ENCODE results near the gene SMAP2. TPM values are rescaled to one million over a fixed set of nuclear protein-coding genes. Genes with fewer than 3 reads are reported as not detected.
A peak's percentile ranks its signal among the peaks of the same experiment; 100 is the strongest.

The SMAP2 gene
- total RNA-seq, 6 experiments from 2014 or later, result 23.7 to 41.5 (median 36.2) TPM

GRCh38 chr1:40438391-40439015, 65.0 kb downstream of the SMAP2 start:
- H3K4me3 ChIP-seq, result no peak overlapping the region
- H3K36me3 ChIP-seq, result no peaks in the 10 kb centered on the region
- no peak for DNase-seq
- peak; percentile 89 to 92 (median 90) for ATAC-seq
- H3K27ac ChIP-seq, result no peak overlapping the region
- TF ChIP-seq CTCF (IDR thresholded peaks at IDR 0.05) (peak; percentile 66 to 82 (median 76)), POLR2A (IDR thresholded peaks at IDR 0.05) (no peak)
- H3K9me3 ChIP-seq, result no peaks in the 10 kb centered on the region
- 43% methylated on average over 3 of the region's 3 CpGs for WGBS (ENCODE audit: insufficient coverage, low coverage, low lambda C conversion rate, missing lambda C conversion rate)
- intact Hi-C loops (cut with DNase I), result no loop called here
- no peaks in the 10 kb centered on the region for H3K27me3 ChIP-seq
- no peaks in the 10 kb centered on the region for H3K4me1 ChIP-seq

- WGBS (ENCODE audit: insufficient coverage, low coverage, low lambda C conversion rate, missing lambda C conversion rate), result 73% methylated on average over 5 of the region's 5 CpGs
- DNase-seq (no peak), ATAC-seq (no peak)
- intact Hi-C loops (cut with DNase I), result no loop called here
- H3K4me3 ChIP-seq, result no peak overlapping the region
- no peaks in the 10 kb centered on the region for H3K36me3 ChIP-seq
- H3K27ac ChIP-seq, result no peak overlapping the region
- TF ChIP-seq POLR2A (IDR thresholded peaks at IDR 0.05), result no peak
- no peak for TF ChIP-seq CTCF (IDR thresholded peaks at IDR 0.05)
- H3K9me3 ChIP-seq, result no peaks in the 10 kb centered on the region
- no peaks in the 10 kb centered on the region for H3K27me3 ChIP-seq
- H3K4me1 ChIP-seq, result no peaks in the 10 kb centered on the region
These were observed 65.7 kb downstream of the SMAP2 start for GRCh38 chr1:40439247-40439646.

- 0% methylated on average over 21 of the region's 64 CpGs for WGBS (ENCODE audit: insufficient coverage, low coverage, low lambda C conversion rate, missing lambda C conversion rate)
- H3K9me3 ChIP-seq, result peaks cover 0 to 3% (median under 1%) of the 10 kb centered on the region in 4 donors
- peak; percentile 93 to 95 (median 93) for DNase-seq
- intact Hi-C loops (cut with DNase I), result no loop called here
- TF ChIP-seq CTCF (IDR thresholded peaks at IDR 0.05), result peak in 2 of 4 donors; percentile 5 to 17
- peak; percentile 75 for TF ChIP-seq POLR2A (IDR thresholded peaks at IDR 0.05)
- ATAC-seq, result peak; percentile 99
- peaks cover 0 to 11% (median 2%) of the 10 kb centered on the region in 4 donors for H3K4me1 ChIP-seq
- no peaks in the 10 kb centered on the region for H3K27me3 ChIP-seq
- peak within 1 kb of the TSS; percentile 16 to 76 (median 38) for H3K27ac ChIP-seq
- H3K36me3 ChIP-seq, result no peaks in the 10 kb centered on the region
- H3K4me3 ChIP-seq, result peak within 1 kb of the TSS; percentile 58 to 94 (median 81)
These were observed 76.4 kb downstream of the SMAP2 start, which contains the start of gene ZFP69B for GRCh38 chr1:40449684-40450494. ZFP69B (plus strand) TSS chr1:40450476; CDS start chr1:40450962, 486 bp downstream.

GRCh38 chr1:40450495-40451237, 77.1 kb downstream of the SMAP2 start:
- intact Hi-C loops (cut with DNase I), result no loop called here
- no peak for TF ChIP-seq CTCF (IDR thresholded peaks at IDR 0.05)
- no peak for TF ChIP-seq POLR2A (IDR thresholded peaks at IDR 0.05)
- H3K9me3 ChIP-seq, result peaks cover 0 to 3% (median under 1%) of the 10 kb centered on the region in 4 donors
- H3K27ac ChIP-seq, result peak overlapping the region; percentile 16 to 76 (median 38)
- no peaks in the 10 kb centered on the region for H3K27me3 ChIP-seq
- no peaks in the 10 kb centered on the region for H3K36me3 ChIP-seq
- H3K4me3 ChIP-seq, result peak overlapping the region; percentile 58 to 94 (median 81)
- ATAC-seq (peak in 3 of 4 donors; percentile 13 to 33 (median 31)), DNase-seq (peak in 2 of 3 donors; percentile 25 to 62)
- H3K4me1 ChIP-seq, result peaks cover 0 to 11% (median 2%) of the 10 kb centered on the region in 4 donors
- 11% methylated on average over 21 of the region's 22 CpGs for WGBS (ENCODE audit: insufficient coverage, low coverage, low lambda C conversion rate, missing lambda C conversion rate)

All from right lobe of liver (tissue), 6 donors.